NCI-H2227 (cell line): Measurements from ENCODE around the gene GMDS.

Source experiments
- DNase-seq: peaks from one replicate; lab custom pipeline; 2025; ENCODE audit not compliant: unreplicated experiment; lab: John Stamatoyannopoulos, UW

The GMDS gene

DNA sequence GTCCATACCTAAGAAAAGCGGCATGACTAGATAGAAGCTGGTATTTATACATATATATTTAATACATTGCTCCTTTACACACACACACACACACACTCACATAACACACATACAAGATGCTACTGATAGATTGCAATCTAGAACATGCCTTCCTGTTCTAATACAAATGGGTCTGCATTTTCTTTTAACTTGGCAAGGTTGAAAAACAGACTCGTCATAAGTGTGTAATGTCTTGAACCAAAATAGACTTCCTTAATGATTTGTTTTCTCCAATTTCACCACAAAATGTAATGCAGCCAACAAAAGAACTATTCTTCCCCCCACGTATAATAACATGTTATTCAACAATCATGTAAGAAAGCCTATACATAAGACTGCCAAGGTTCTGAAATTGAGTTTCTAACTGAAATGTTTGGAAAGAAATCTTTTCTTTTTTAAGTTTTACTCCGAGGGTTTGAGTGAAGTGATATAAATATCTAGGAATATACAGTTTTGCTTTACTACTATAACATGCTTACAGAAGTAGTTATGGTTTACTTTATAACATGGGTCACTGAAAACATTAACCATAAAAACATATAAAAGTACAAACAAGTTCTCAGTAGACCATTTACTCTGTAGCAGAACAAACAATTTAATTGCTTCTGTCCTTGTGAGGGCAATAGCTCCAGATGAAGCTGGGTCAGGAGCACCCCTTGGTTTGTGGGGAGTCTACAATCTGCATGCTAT, 428.2 kb downstream of the GMDS start:
- no peak for DNase-seq

- no peak for DNase-seq
Measured at GRCh38 chr6:1815827-1816452, 429.5 kb downstream of the GMDS start.

DNA sequence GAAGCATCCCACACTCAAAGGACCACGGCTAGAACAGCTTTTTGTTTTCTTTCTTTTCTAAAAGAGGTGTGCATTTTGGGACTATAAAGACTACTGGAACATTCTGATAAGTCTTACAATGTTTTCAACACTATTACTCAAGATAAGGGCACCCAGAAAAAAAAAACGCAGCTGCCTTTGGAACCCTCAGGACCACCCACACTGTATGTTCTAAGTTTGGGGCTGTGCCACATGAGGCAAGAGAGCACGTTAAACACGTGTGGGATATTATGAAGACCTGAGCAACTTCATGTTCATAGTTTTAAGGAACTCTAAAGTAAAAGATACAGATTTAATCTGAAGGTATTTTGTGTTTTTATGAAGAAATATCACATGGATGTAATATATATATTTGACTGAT, 431.1 kb downstream of the GMDS start:
- DNase-seq, result no peak

DNA sequence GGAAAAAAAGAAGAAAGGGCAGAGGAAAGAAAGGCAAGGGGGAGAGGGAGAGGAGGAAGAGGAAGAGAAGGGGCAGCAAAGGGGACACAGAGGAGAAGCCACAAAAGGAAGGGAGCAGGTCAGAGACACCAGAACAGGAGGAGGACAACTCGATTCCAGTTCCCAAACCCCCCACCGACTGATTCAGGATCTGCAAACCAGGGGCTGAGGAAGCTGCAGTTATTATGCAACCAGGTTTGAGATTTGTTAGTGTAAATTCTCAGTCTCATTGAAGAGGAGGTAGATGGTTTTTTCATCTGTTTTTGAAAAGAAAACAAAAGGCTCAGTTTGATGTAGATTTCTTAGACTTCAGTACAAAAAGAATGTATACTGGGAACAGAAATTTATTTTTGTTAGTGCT, 432.9 kb downstream of the GMDS start:
- DNase-seq, result no peak

GRCh38 chr6:1812034-1812433, 433.4 kb downstream of the GMDS start:
- DNase-seq, result no peak

DNA sequence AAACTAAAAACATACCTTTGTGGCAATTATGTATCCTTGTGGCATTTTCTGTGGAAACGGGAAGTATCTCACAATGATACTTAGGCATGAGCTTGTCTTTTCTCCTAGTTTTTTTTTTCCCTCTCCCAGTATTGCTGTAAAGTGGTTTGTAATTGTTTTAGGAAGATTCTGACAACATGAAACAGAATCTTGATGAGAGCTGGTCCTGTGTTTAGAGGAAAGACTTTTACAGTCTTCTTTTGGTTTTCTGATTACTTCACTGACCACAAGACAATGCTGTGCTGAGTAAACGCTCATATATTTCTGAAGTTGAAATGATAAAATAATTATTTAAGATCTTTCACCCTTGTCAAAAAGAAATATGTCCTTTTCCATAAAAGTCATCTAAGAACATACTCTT, 434.5 kb downstream of the GMDS start:
- no peak for DNase-seq

DNA sequence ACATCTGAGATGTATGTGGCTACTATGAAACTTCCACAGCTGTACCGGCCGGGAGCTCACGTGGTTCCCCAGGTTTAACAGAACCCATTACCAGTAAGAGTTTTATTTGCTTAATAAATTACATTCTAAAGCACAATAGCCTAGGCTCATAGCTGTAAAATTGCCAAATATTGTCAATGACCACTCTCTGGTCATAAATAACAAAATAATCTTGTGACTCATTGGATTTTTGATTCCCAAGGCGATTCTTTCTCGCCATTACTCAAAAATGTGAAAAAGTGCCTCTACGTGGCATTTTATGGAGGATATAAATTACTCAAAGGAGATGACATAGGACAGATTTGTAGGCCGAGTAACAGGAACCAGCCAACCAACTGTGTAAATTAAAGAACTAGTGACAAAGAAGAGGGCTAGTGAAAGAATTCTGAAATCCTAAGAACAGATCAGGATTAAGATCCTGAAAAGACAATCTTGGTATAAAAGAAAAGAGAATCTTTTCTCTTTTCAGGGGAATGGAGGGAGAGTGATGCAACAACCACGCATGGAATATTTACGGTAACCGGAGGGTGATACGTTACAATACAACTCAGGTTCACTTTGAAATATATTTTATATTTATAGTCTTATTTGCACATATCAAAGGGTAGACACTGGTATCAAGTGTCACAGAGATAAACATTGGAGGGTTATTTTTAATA, 436.0 kb downstream of the GMDS start:
- no peak for DNase-seq

DNA sequence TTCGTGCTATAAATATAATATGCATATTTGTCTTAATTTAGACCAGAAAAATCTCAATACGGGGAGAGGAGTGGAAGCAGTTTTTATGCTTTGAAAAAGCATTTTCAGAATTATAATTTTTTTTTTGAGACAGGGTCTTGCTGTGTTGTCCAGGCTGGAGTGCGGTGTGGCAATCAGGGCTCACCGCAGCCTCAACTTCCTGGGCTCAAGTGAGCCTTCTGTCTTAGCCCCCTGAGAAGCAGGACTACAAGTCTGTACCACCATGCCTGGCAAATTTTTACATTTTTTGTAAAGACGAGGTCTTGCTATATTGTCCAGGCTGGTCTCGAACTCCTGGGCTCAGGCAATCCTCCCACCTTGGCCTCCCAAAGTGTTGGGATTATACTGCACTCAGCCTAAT, 438.5 kb downstream of the GMDS start:
- no peak for DNase-seq

DNA sequence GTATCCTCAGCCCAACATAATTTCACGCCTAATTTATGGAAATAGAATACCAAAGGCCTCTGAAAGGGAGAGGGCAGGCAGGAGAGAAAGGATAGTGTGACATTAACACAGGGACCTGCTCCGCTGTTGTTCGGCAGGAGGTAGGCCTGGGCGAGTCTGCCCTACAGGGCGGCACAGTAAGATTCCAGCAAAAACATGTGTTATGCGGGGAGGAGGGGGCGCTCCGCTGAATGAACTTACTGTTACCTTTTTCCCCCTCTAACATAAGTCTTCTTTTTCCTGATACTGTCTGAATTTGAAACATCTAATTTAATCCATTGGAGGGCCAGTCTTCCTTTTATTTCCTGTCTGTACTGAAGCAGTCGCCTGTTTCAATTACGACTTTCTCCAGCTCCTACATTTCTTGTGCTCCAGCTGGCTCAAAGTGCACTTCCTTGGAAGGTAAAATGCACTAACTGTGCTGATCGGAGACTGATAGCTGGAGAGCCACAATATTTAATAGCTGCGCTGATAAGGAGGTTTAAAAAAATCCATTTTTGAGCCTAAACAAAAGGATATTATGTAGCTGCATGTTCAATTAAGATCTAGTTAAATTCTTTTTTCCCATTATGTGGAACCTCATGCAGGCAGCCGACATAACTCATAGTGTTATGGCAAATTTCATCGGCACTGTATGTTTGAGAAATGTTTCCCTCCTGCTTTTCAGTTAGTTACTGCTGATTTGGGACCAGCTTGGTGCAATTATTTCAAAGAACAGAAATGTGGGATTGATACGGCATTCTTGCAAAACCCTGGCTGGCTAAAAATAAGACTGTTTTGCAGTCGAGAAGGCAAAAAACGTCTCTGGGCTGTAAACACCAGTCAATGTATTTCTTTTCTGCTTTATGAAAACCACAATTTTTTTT, 442.7 kb downstream of the GMDS start:
- DNase-seq, result no peak

GRCh38 chr6:1801401-1801800, 444.0 kb downstream of the GMDS start:
- no peak for DNase-seq

GRCh38 chr6:1800845-1801244, 444.6 kb downstream of the GMDS start:
- no peak for DNase-seq

DNA sequence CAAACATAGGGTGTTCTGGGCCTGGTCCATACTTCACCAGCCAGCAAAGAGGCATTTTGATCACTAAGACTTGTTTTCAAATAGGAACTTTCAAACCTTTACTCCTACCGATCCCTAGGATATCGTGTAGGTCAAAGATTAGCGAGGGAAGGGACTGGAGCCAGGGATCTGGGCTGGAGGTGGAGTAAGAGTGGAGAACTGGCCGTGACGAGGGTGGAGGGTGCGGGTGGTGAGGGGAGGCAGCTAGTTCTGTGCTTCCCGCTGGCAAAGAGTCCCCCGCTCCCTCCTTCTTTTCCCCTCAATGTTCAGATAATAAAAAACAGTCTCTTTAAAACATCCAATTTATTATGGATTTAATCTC, 446.5 kb downstream of the GMDS start:
- no peak for DNase-seq

- DNase-seq, result no peak
Measured at GRCh38 chr6:1798303-1798964, 447.0 kb downstream of the GMDS start.

- no peak for DNase-seq
Measured at GRCh38 chr6:1797801-1798200, 447.6 kb downstream of the GMDS start.

DNA sequence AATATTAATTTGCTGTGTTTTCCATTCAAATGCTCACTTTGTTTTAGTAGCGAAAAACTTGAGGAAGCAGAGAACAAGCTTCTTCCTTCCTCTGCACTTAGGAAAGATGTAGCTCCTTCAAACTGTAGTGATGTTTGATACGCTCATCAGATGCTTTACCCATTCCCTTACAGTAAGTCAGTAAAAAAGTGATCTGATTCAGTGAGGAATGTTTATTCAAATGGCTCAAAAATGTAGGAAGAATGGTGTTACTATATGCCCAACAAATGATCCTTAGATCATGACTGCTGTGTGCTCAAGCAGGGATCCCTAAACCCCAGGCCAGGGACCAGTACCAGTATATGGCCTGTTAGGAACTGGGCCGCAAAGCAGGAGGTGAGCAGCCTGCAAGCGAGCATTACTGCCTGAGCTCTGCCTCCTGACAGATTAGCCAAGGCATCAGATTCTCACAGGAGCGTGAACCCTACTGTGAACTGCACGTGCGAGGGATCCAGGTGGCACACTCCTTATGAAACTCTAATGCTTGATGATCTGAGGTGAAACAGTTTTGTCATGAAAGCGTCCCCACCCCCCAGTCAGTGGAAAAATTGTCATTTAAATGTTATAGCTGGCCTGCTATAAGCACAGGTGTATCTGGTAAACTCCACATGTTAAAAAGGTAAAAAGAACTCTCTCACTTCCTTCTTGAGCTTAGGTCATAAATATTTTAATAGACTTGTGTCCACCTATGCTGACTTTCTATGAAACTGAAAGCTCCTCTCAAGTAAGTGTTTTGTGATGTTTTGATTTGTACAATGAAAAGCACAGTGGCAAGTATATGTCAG, 448.5 kb downstream of the GMDS start:
- DNase-seq, result no peak

DNA sequence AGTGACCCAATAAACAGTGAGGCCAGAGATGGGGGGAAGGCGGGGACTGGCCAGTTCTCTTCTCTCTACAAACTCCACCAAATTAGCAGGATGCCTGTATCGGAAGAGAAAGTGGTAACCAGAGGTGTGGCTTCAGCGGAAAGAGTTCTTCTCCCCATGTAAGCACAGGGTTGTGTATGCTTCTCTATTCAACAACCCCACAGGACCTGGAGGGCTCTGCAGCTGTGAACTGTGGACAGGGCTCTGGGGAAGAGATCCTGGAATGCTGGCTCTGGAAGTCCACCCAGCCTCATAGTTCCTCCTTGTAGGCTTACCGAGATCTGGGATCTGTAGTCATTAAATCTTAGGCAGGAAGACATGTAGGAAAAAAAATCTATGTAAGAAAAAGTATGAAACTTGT, 449.5 kb downstream of the GMDS start:
- no peak for DNase-seq

DNA sequence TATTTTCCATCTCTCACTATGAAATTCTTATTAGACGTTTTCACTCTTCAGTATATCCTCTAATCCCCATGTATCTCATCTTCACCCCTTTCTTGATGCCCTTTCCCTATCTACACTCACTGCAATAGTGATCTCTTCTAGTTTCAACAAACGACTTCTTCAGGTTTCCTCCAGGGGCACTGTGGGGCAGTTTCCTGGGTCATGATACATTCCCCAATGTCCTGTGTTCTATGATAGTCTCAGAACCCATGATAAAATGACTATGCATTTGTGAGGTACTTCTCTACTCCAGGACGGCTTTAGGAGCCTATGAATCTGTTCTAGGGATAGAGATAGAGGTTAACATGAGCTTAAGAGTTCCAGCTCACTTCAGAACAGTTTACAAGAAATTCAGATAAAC, 452.4 kb downstream of the GMDS start:
- no peak for DNase-seq

DNA sequence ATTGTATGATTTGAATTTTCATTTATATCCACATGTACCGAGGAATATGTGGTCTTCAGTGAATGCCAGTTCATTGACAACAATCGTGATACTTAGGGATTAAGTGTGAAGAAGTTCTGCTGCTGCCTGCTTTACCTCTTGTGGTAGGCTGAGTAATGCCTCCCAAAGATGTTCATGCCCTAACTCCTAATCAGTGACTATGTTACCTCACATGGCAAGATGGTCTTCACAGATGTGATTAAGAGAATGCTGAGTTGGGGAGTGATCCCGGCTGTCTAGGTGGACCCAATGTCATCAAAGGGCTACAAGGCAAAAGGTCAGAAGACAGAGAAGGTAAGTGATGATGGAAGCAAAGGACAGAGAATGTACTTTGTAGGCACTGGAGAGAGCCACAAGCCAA, 454.7 kb downstream of the GMDS start:
- DNase-seq, result no peak

- DNase-seq, result no peak
Measured at GRCh38 chr6:1789092-1789491, 456.3 kb downstream of the GMDS start.

- no peak for DNase-seq
Measured at GRCh38 chr6:1787894-1788293, 457.5 kb downstream of the GMDS start.
